SU-DHL-6 (cell line): ENCODE data around the gene CCL1.

Source experiments
- H2AFZ ChIP-seq: fragments of 200-600 bp; sonication (generic); 2 replicates; pipeline ENCODE4 v1.6.1; 2014; ENCODE audit warnings: low read depth, mild to moderate bottlenecking, moderate library complexity, mixed read lengths, antibody characterized with exemption, low read length; ENCODE audit not compliant: severe bottlenecking
- H3F3A ChIP-seq: fragments of 200-600 bp; shearing (Covaris generic); 2 replicates; pipeline ENCODE4 v1.6.0; 2016; ENCODE audit warnings: antibody characterized with exemption, mild to moderate bottlenecking; ENCODE audit not compliant: insufficient read depth
- H3K27ac ChIP-seq: fragments of 200-600 bp; sonication (generic); 2 replicates; pipeline ENCODE4 v1.5.1; 2016; ENCODE audit warnings: low read depth, mild to moderate bottlenecking, low read length, moderate library complexity, mixed read lengths
- H3K27me3 ChIP-seq: fragments of 200-600 bp; sonication (generic), shearing (Covaris generic); 2 replicates; pipeline ENCODE4 v1.6.0; 2014; ENCODE audit warnings: mild to moderate bottlenecking, low read length
- H3K36me3 ChIP-seq: fragments of 200-600 bp; sonication (generic); 2 replicates; pipeline ENCODE4 v1.6.1; 2014; ENCODE audit warnings: mild to moderate bottlenecking, low read length, mixed read lengths
- H3K4me2 ChIP-seq: fragments of 300-600, 200-600 bp; shearing (Covaris generic), sonication (generic); 2 replicates; pipeline ENCODE4 v1.6.0; 2014; ENCODE audit warnings: low read length, low read depth, mild to moderate bottlenecking; ENCODE audit not compliant: poor library complexity, severe bottlenecking
- H3K4me3 ChIP-seq: fragments of 200-600 bp; sonication (generic); 2 replicates; pipeline ENCODE4 v1.5.1; 2014; ENCODE audit warnings: antibody characterized with exemption, low read length, mild to moderate bottlenecking, mixed read lengths; ENCODE audit not compliant: insufficient read depth, poor library complexity, severe bottlenecking
- H3K79me2 ChIP-seq: fragments of 200-600 bp; sonication (generic); 2 replicates; pipeline ENCODE4 v1.6.1; 2014; ENCODE audit warnings: mild to moderate bottlenecking, low read length, moderate library complexity; ENCODE audit not compliant: insufficient read depth
- H3K9ac ChIP-seq: fragments of 200-600 bp; sonication (generic); 2 replicates; pipeline ENCODE4 v1.7.0; 2014; ENCODE audit warnings: mild to moderate bottlenecking, low read length
- H3K9me2 ChIP-seq: fragments of 200-600 bp; sonication (generic); replicated peaks from 2 replicates; pipeline ENCODE4 v1.6.1; 2014; ENCODE audit warnings: low read length; ENCODE audit not compliant: insufficient read depth
- H3K9me3 ChIP-seq: fragments of 200-600 bp; sonication (generic); 2 replicates; pipeline ENCODE4 v1.6.1; 2014; ENCODE audit warnings: low read length, mixed read lengths; ENCODE audit not compliant: insufficient read depth
- H4K20me1 ChIP-seq: fragments of 200-600 bp; sonication (generic); 2 replicates; pipeline ENCODE4 v1.6.1; 2014; ENCODE audit warnings: low read depth, mild to moderate bottlenecking, antibody characterized with exemption, low read length, moderate library complexity, mixed read lengths
- EZH2phosphoT487 ChIP-seq: fragments of 200-600 bp; sonication (generic), shearing (Covaris generic); conservative IDR thresholded peaks from 2 replicates; pipeline ENCODE4 v1.6.1; 2018; ENCODE audit warnings: mild to moderate bottlenecking, antibody characterized with exemption, low read length, moderate library complexity, mixed read lengths
- TF ChIP-seq, protein P1 (sequence below): fragments of 200-600 bp; sonication (generic); IDR thresholded peaks from one replicate; pipeline ENCODE4 v1.5.1; 2017; ENCODE audit warnings: antibody characterized with exemption, mild to moderate bottlenecking, low read length, moderate library complexity; ENCODE audit not compliant: insufficient read depth, poor library complexity, severe bottlenecking

The CCL1 gene

DNA sequence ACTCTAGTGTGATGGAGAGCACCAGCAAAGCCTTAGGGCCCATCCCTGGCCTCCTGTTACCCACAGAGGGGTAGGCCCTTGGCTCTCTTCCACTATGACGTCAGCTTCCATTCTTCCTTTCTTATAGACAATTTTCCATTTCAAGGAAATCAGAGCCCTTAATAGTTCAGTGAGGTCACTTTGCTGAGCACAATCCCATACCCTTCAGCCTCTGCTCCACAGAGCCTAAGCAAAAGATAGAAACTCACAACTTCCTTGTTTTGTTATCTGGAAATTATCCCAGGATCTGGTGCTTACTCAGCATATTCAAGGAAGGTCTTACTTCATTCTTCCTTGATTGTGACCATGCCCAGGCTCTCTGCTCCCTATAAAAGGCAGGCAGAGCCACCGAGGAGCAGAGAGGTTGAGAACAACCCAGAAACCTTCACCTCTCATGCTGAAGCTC, 44.0 kb downstream of the CCL1 start, which contains the start of gene CCL8:
TSS of gene CCL8 (plus strand) at position 397 of the 445 bp plus-strand sequence. CDS start 67 bp downstream, outside the sequence.
- Histone ChIP-seq H3K9me2 (no peaks in the 10 kb centered on the region), H2AFZ (no peak within 1 kb of the TSS), H3K36me3 (no peaks in the 10 kb centered on the region), H3K9me3 (no peaks in the 10 kb centered on the region), H3K4me2 (no peak within 1 kb of the TSS), H4K20me1 (no peaks in the 10 kb centered on the region), H3K79me2 (no peaks in the 10 kb centered on the region), H3K27ac (no peak within 1 kb of the TSS), H3K4me3 (no peak within 1 kb of the TSS), H3F3A (no peaks in the 10 kb centered on the region), H3K9ac (no peak within 1 kb of the TSS), H3K27me3 (no peaks in the 10 kb centered on the region)
- TF ChIP-seq EZH2phosphoT487 = no peak
- TF ChIP-seq, protein P1, sequence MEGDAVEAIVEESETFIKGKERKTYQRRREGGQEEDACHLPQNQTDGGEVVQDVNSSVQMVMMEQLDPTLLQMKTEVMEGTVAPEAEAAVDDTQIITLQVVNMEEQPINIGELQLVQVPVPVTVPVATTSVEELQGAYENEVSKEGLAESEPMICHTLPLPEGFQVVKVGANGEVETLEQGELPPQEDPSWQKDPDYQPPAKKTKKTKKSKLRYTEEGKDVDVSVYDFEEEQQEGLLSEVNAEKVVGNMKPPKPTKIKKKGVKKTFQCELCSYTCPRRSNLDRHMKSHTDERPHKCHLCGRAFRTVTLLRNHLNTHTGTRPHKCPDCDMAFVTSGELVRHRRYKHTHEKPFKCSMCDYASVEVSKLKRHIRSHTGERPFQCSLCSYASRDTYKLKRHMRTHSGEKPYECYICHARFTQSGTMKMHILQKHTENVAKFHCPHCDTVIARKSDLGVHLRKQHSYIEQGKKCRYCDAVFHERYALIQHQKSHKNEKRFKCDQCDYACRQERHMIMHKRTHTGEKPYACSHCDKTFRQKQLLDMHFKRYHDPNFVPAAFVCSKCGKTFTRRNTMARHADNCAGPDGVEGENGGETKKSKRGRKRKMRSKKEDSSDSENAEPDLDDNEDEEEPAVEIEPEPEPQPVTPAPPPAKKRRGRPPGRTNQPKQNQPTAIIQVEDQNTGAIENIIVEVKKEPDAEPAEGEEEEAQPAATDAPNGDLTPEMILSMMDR = no peak

DNA sequence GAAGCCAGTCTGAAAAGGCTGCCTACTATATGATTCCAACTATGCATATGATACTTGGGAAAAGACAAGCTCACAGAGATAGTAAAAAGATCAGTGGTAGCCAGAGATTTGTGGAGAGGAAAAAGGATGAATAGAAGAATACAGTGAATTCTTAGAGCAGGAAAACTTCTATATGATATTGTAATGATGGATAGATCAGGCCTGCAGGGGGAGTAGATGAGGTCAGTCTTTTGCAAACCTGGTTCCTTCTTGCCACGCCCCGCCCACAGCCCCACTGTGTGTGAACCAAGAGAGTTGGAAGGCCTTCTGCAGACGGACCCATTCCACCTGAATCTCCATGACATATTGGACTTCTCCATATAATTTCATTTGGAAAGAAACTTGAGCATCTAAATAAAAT, 44.6 kb downstream of the CCL1 start:
- H3K9me3 ChIP-seq = no peaks in the 10 kb centered on the region
- H3K27ac ChIP-seq = no peak overlapping the region
- no peaks in the 10 kb centered on the region for H3K79me2 ChIP-seq
- no peaks in the 10 kb centered on the region for H3K9me2 ChIP-seq
- no peak overlapping the region for H3K9ac ChIP-seq
- TF ChIP-seq EZH2phosphoT487 = no peak
- TF ChIP-seq, protein P1 = no peak
- H3F3A ChIP-seq = no peaks in the 10 kb centered on the region
- no peak overlapping the region for H3K4me3 ChIP-seq
- no peaks in the 10 kb centered on the region for H3K27me3 ChIP-seq
- H3K4me2 ChIP-seq = no peak overlapping the region
- no peak overlapping the region for H2AFZ ChIP-seq
- H4K20me1 ChIP-seq = no peaks in the 10 kb centered on the region
- H3K36me3 ChIP-seq = no peaks in the 10 kb centered on the region

DNA sequence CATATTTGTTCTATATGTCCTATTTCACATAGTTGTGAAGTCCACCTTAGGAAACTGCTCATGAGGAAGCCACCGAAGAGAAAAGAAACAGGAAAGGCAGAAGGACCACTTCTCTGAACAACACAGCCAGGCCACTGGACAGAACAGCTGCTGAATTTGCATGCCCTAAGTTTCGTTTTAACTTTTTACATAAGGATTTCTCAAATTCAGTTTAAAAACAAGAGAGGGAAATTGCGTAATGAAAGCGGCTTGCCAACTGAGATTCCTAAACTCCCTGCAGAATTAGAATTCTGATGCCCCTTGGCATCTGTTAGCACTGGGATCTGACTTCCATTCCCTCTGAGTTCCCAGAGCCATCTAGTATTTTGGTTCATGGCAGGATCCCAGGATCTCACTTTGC, 48.8 kb downstream of the CCL1 start:
- Histone ChIP-seq H2AFZ (no peak overlapping the region), H3K27me3 (no peaks in the 10 kb centered on the region), H3K36me3 (no peaks in the 10 kb centered on the region), H3K9ac (no peak overlapping the region), H3F3A (no peaks in the 10 kb centered on the region), H3K9me3 (no peaks in the 10 kb centered on the region), H3K4me3 (no peak overlapping the region), H3K4me2 (no peak overlapping the region), H3K79me2 (no peaks in the 10 kb centered on the region), H4K20me1 (no peaks in the 10 kb centered on the region), H3K9me2 (no peaks in the 10 kb centered on the region), H3K27ac (no peak overlapping the region)
- TF ChIP-seq, protein P1 = no peak
- TF ChIP-seq EZH2phosphoT487 = no peak
